ENCODE data around the gene PTPN7. TPM values are rescaled to one million over a fixed set of nuclear protein-coding genes. Genes with fewer than 3 reads are reported as not detected.
A peak's percentile ranks its signal among the peaks of the same experiment; 100 is the strongest.

Gene PTPN7
- total RNA-seq, 2 donors from 2014 or later = not detected

DNA sequence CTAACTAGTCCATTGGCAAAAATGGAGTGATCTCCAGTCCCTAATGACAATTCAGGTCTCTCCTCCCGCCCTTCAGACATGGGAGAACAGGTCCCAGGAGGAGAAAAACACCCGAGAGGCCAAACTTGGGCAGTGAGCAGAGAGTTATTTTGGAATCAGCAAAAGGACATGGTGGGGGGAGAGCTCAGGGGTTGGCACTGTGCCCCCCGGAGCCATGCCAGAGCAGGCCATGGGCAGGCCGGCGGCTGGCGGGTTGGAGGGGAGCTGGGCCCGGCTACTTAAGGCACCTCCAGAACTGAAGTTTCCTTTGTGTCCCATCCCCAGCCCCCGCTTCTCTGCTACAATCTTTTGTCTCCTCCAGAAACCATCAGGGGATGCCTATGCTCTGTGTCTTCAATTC, 40.3 kb upstream of the PTPN7 start:
- WGBS, 2 experiments (ENCODE audit: insufficient coverage in 1 of 2, insufficient read length in 1 of 2) = 93 to 94% methylated on average over 5 to 8 of the region's 8 CpGs
- Histone ChIP-seq H3K27ac (ENCODE audit: low read depth, low read length) (no peak overlapping the region), H3K36me3 (ENCODE audit: control insufficient read depth, insufficient read depth, low read length) (no peaks in the 10 kb centered on the region), H3K9ac (ENCODE audit: extremely low read depth, low read length, poor library complexity, severe bottlenecking) (no peak overlapping the region), H3K9me3 (ENCODE audit: control insufficient read depth, low read length) (no peaks in the 10 kb centered on the region), H3K4me3 (ENCODE audit: low read length) (no peak overlapping the region), H3K27me3 (ENCODE audit: control insufficient read depth, insufficient read depth, low read length, poor library complexity, severe bottlenecking) (peaks cover 19% of the 10 kb centered on the region), H3K4me1 (ENCODE audit: control insufficient read depth, insufficient read depth, low read length) (no peaks in the 10 kb centered on the region)
- no peaks in the 10 kb centered on the region for H3K36me3 Mint-ChIP-seq (ENCODE audit: low read depth)
- H3K27me3 Mint-ChIP-seq (ENCODE audit: insufficient read depth) = peaks cover 18% of the 10 kb centered on the region
- DNase-seq = no peak
- no peak overlapping the region for H3K27ac Mint-ChIP-seq
- H3K4me1 Mint-ChIP-seq = no peaks in the 10 kb centered on the region
- H3K9me3 Mint-ChIP-seq = no peaks in the 10 kb centered on the region
- TF ChIP-seq, protein P1, sequence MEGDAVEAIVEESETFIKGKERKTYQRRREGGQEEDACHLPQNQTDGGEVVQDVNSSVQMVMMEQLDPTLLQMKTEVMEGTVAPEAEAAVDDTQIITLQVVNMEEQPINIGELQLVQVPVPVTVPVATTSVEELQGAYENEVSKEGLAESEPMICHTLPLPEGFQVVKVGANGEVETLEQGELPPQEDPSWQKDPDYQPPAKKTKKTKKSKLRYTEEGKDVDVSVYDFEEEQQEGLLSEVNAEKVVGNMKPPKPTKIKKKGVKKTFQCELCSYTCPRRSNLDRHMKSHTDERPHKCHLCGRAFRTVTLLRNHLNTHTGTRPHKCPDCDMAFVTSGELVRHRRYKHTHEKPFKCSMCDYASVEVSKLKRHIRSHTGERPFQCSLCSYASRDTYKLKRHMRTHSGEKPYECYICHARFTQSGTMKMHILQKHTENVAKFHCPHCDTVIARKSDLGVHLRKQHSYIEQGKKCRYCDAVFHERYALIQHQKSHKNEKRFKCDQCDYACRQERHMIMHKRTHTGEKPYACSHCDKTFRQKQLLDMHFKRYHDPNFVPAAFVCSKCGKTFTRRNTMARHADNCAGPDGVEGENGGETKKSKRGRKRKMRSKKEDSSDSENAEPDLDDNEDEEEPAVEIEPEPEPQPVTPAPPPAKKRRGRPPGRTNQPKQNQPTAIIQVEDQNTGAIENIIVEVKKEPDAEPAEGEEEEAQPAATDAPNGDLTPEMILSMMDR (conservative IDR thresholded peaks at IDR 0.05) = no peak
- no peak overlapping the region for H3K4me3 Mint-ChIP-seq

DNA sequence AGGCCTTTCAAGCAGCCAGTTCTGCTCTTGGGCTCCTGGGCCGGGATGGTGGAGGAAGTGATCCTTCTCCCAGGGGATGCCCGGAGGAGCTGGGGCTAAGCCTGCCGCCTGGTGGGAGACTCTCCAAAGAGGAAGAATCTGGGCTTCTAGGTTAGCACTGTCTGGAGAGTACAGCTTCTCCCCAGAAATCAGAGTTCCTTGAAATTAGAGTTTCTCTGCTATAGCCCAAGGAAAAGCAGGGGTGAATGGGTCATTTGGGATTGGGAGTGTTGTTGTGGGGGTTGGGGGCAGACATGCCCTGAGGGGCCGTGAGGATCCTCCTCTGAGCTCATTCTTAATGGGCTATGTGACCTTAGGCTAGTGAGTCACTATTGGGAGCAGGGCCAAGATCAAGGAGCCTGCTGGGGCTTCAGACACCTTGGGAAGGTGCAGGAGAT, 39.7 kb upstream of the PTPN7 start:
- no peak overlapping the region for H3K4me3 Mint-ChIP-seq
- H3K4me1 ChIP-seq (ENCODE audit: control insufficient read depth, insufficient read depth, low read length) = no peaks in the 10 kb centered on the region
- no peak overlapping the region for H3K27ac ChIP-seq (ENCODE audit: low read depth, low read length)
- no peak overlapping the region for H3K4me3 ChIP-seq (ENCODE audit: low read length)
- H3K9me3 Mint-ChIP-seq = no peaks in the 10 kb centered on the region
- no peaks in the 10 kb centered on the region for H3K36me3 Mint-ChIP-seq (ENCODE audit: low read depth)
- no peak overlapping the region for H3K27ac Mint-ChIP-seq
- no peaks in the 10 kb centered on the region for H3K9me3 ChIP-seq (ENCODE audit: control insufficient read depth, low read length)
- H3K9ac ChIP-seq (ENCODE audit: extremely low read depth, low read length, poor library complexity, severe bottlenecking) = no peak overlapping the region
- peak; percentile 67 for DNase-seq
- no peaks in the 10 kb centered on the region for H3K4me1 Mint-ChIP-seq
- peaks cover 24% of the 10 kb centered on the region for H3K27me3 ChIP-seq (ENCODE audit: control insufficient read depth, insufficient read depth, low read length, poor library complexity, severe bottlenecking)
- peaks cover 23% of the 10 kb centered on the region for H3K27me3 Mint-ChIP-seq (ENCODE audit: insufficient read depth)
- H3K36me3 ChIP-seq (ENCODE audit: control insufficient read depth, insufficient read depth, low read length) = no peaks in the 10 kb centered on the region
- WGBS, 2 experiments (ENCODE audit: insufficient coverage in 1 of 2, insufficient read length in 1 of 2) = 60 to 82% methylated on average over 1 to 4 of the region's 4 CpGs
- TF ChIP-seq, protein P1 (conservative IDR thresholded peaks at IDR 0.05) = peak; percentile 24

DNA sequence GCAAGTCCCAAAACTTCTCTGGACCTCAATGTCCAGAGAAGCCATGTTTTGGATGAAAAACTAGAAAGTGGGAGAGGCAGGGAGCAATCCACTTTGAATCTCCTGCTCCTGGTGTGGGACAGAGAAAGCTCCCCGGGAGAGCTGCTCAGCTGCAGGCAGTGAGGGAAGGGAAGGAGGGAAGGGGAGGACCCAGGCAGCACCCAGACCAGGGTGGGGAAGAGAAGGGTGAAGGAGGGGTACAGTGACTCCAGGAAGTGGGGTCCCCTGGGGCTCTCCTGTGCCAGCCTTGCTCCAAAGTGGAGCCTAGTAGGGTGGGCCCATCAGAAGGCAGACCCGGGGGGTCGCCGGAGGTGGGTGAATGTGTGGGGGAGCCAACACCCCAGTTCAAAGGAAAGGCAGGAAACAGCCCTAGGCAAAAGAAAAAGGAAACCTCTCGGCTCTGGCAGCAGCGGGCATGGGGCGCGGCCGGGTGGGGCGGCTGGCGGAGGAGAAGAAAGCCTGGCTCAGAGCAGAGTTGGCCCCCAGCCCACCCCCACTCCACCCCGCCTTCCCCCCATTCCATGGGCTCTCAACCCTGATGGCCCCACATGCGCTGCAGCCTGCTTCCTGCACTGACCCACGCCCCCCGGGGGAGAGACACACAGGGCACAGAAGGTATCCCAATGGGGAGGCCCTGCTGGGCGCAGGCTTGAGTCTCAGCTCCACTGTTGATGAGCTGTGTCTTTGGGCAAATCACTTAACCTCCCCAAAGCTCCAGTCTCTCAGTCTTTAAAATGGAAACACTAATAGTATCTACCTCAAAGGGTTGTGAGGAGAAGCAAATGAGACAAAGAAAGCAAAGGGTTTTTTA, 38.9 kb upstream of the PTPN7 start:
- H3K4me1 Mint-ChIP-seq = no peaks in the 10 kb centered on the region
- Histone ChIP-seq H3K27ac (ENCODE audit: low read depth, low read length) (no peak overlapping the region), H3K4me3 (ENCODE audit: low read length) (no peak overlapping the region), H3K9ac (ENCODE audit: extremely low read depth, low read length, poor library complexity, severe bottlenecking) (no peak overlapping the region), H3K4me1 (ENCODE audit: control insufficient read depth, insufficient read depth, low read length) (no peaks in the 10 kb centered on the region), H3K9me3 (ENCODE audit: control insufficient read depth, low read length) (no peaks in the 10 kb centered on the region), H3K36me3 (ENCODE audit: control insufficient read depth, insufficient read depth, low read length) (no peaks in the 10 kb centered on the region), H3K27me3 (ENCODE audit: control insufficient read depth, insufficient read depth, low read length, poor library complexity, severe bottlenecking) (peaks cover 33% of the 10 kb centered on the region)
- no peak overlapping the region for H3K27ac Mint-ChIP-seq
- 87 to 91% methylated on average over 4 to 15 of the region's 16 CpGs for WGBS, 2 experiments (ENCODE audit: insufficient coverage in 1 of 2, insufficient read length in 1 of 2)
- no peaks in the 10 kb centered on the region for H3K9me3 Mint-ChIP-seq
- TF ChIP-seq, protein P1 (conservative IDR thresholded peaks at IDR 0.05) = no peak
- H3K4me3 Mint-ChIP-seq = no peak overlapping the region
- peaks cover 32% of the 10 kb centered on the region for H3K27me3 Mint-ChIP-seq (ENCODE audit: insufficient read depth)
- no peaks in the 10 kb centered on the region for H3K36me3 Mint-ChIP-seq (ENCODE audit: low read depth)
- no peak for DNase-seq

Measured in endodermal cell (in vitro differentiated cells).